Measurements from ENCODE around the gene TMEM91.
"Not testable (repeated sequence)": the region's sequence is repeated elsewhere in the genome, so short reads cannot be mapped to it uniquely, and the experiment has no call there.

The TMEM91 gene

DNA sequence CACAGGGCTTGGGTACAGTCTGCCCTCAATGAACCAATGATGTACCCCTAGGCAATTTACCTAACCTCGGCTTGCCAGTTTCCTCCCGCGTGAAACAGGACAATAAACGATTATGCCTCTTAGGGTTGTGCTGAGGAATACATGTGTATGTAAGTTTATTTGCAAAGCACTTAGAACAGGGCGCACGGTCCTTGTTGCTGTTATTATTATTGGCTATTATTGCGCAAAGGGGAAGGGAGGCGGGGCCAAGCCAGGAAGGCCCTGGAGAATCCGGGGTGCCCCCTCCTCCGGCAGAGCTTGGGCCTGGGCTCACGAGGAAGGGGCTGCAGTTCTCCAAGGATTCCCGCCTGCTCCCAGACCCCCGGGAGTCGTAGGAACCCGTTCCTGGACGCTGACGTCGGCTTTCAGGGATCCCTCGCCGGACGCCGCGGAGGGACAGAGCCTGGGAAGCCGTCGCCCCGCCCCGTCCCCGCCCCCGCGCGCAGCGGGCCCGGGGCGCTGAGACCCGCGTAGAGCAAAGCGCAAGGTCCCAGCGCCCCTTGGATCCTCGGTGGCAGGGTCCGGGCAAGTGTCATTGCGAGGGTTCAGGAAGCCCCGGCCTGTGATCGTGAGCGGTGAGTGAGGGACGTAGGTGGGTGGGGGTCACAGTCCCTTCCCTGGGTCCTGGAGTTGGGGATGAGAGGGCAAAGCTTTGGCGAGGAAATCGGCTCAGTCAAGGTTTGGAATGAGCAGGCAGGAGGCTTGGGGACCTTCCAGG lies at the start of gene TMEM91:
Gene TMEM91, plus strand, starts transcription at position 293 of the 757 bp plus-strand sequence. CDS start 1,777 bp downstream, outside the sequence.
- no peak for DNase-seq (ENCODE audit: low read depth in 2 of 2)

DNA sequence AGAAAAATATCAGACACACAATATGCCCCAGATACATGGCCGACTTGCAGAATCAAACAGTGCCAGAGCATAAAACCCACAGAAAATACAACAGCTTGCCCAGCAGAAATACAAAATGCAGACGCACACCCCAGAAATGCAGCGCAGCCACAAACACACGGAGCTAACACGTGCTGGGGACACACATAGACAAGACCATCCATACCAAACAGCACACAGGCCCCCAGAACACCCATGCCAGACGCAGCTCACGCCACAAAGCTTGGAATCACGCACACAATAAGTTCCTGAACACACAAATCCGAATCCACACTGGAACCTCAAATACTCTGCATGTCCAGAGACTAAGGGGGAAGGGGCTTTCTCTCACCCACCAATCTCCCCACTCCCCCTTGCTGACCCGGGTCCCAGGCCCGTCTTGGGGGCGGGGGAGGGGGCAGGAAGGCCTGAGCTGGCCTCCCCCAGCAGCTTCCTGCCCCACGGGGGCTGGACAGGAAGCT lies 49.2 kb upstream of the TMEM91 start:
- DNase-seq (ENCODE audit: low read depth in 2 of 2), result no peak

GRCh38 chr19:41327576-41328156 lies 48.7 kb upstream of the TMEM91 start:
- peak; percentile 77 to 90 for DNase-seq (ENCODE audit: low read depth in 2 of 2)

- peak in 1 of 2 donors; percentile 50 for DNase-seq (ENCODE audit: low read depth in 2 of 2)
These were observed 48.0 kb upstream of the TMEM91 start for GRCh38 chr19:41328157-41328841.

- DNase-seq (ENCODE audit: low read depth in 2 of 2), result no peak
These were observed 47.5 kb upstream of the TMEM91 start for GRCh38 chr19:41328842-41329225.

- DNase-seq (ENCODE audit: low read depth in 2 of 2), result no peak
These were observed 45.9 kb upstream of the TMEM91 start for GRCh38 chr19:41330481-41330880.

- DNase-seq (ENCODE audit: low read depth in 2 of 2), result no peak
These were observed 45.2 kb upstream of the TMEM91 start for GRCh38 chr19:41330946-41331678.

DNA sequence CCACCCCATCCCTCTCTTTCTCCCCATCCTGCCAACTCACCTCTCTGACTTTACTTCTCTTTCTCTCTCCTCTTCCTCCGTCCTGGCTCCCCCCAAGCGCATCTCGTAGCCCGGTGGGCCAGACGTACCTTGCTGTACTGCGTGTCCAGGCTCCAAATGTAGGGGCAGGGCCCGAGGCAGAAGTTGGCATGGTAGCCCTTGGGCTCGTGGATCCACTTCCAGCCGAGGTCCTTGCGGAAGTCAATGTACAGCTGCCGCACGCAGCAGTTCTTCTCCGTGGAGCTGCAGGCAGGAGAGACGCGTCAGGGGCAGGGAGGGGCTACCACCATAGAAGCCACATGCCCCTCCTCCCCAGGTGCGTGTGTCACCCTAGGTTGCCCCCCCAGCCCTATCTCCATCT lies 44.3 kb upstream of the TMEM91 start:
- DNase-seq (ENCODE audit: low read depth in 2 of 2), result no peak

GRCh38 chr19:41332468-41332867 lies 43.9 kb upstream of the TMEM91 start:
- no peak for DNase-seq (ENCODE audit: low read depth in 2 of 2)

DNA sequence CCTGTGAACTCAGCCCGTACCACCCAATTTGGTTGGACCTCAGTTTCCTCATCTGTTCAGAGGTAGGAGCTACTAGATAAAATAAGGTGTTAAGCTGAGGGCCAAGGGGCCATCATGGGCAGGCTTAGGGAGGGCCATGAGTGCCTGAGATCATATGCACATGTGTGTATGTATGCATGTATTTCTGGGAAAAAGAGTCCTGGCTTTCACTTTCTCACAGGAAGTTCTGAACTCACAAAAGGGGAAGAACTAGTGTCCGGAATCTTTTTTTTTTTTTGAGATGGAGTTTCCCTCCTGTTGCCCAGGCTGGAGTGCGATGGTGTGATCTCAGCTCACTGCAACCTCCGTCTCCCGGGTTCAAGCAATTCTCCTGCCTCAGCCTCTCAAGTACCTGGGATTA lies 41.5 kb upstream of the TMEM91 start:
- DNase-seq (ENCODE audit: low read depth in 2 of 2), result no peak

- no peak for DNase-seq (ENCODE audit: low read depth in 2 of 2)
These were observed 40.9 kb upstream of the TMEM91 start for GRCh38 chr19:41335467-41335866.

DNA sequence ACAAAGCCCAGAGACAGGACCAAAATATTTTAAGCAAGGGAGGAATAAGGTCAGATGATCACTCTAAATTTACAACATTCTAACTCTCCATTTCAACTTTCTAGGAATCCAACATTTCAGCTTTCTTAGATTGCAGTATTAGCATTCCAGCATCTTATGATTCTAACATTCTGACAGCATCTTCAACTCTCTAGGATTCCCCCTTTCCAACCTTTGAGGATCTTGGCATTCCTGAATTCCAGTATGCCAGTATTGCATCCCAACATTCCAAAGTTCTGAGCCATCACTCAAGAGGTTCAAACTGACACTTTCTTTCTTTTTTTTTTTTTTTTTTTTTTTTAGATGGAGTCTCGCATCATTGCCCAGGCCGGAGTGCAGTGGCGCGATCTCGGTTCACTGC lies 36.4 kb upstream of the TMEM91 start:
- no peak for DNase-seq (ENCODE audit: low read depth in 2 of 2)

DNA sequence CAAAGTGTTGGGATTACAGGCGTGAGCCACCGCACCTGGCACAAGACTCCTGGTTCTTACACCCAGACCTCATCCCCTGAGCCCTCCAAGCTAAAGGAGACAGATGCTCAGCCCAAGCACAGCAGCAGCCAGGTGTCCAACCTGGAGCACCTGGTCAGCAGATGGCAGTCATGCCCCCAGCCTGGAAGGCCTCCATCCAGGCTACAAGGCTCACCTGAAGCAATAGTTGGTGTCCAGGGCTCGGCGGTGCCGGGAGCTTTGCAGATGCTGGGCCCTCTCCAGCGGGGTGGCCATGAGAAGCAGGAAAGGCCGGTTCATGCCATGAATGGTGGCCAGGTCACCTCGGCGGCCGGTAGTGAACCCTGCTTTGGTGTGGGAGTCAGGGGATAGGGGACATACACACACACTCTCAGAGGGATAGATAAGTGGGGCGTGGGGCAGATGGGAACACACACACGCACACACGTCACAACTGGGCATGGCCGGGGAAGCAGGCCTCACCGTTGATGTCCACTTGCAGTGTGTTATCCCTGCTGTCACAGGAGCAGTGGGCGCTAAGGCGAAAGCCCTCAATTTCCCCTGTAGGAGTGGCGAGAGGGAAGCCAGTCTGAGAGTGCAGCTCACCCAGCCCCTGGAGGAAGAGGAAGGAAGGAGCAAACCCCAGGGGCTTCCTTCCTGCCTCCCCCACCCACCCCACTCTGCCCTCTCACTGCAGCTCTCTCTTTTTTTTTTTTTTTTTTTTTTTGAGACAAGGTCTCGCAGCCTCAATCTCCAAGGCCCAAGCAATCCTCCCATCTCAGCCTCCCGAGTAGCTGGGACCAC lies 34.5 kb upstream of the TMEM91 start:
- no peak for DNase-seq (ENCODE audit: low read depth in 2 of 2)

- no peak for DNase-seq (ENCODE audit: low read depth in 2 of 2)
These were observed 32.2 kb upstream of the TMEM91 start for GRCh38 chr19:41344162-41344561.

- not testable (repeated sequence) for DNase-seq (ENCODE audit: low read depth in 2 of 2)
These were observed 29.4 kb upstream of the TMEM91 start for GRCh38 chr19:41346916-41347315.

- no peak for DNase-seq (ENCODE audit: low read depth in 2 of 2)
These were observed 25.5 kb upstream of the TMEM91 start for GRCh38 chr19:41350735-41351338.

DNA sequence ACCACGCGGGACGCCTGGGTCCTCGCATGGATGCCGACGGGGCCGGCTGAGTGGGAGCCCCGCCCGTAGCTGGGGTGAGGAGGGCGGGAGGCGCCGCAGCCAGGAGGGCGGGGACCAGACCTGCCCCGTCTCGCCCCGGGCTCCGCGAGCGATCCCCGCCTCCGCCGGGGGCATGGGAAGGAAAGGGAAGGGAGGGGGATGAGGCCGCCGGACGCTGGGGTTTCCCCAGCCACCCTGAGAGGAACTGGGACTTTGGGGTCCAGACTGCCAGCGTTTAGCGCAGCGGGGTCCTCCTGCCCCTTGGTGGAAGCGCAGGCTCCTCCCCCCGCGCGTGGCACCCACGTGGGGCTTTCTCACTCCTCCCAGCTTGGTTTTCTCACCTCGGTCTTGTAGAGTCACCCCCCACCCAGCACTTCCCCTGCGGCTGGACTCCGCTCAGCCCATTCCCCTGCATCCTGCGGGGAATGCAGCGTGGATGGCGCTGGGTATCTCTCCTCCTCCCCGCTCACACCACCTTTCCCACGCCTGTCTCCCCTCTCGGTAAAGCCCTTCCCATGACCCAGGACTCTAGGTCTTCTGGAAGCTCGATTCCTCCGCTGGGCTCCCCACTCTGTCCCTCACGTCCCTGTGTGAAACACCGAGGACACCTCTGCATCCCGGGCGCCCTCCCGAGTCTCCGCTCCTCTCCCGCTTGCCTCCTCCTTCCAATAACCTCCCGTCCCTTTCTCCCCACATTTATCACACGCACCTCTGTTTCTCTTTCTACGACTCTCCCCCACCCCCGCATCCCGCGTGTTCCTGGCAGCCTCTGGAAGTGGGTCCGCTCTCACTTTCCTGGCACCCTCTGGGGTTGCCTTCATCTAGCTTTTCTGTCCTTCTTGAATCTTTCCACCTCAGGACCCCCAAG lies 24.7 kb upstream of the TMEM91 start:
- DNase-seq (ENCODE audit: low read depth in 2 of 2), result peak; percentile 82 to 90

- no peak for DNase-seq (ENCODE audit: low read depth in 2 of 2)
These were observed 24.1 kb upstream of the TMEM91 start for GRCh38 chr19:41352279-41352608.

DNA sequence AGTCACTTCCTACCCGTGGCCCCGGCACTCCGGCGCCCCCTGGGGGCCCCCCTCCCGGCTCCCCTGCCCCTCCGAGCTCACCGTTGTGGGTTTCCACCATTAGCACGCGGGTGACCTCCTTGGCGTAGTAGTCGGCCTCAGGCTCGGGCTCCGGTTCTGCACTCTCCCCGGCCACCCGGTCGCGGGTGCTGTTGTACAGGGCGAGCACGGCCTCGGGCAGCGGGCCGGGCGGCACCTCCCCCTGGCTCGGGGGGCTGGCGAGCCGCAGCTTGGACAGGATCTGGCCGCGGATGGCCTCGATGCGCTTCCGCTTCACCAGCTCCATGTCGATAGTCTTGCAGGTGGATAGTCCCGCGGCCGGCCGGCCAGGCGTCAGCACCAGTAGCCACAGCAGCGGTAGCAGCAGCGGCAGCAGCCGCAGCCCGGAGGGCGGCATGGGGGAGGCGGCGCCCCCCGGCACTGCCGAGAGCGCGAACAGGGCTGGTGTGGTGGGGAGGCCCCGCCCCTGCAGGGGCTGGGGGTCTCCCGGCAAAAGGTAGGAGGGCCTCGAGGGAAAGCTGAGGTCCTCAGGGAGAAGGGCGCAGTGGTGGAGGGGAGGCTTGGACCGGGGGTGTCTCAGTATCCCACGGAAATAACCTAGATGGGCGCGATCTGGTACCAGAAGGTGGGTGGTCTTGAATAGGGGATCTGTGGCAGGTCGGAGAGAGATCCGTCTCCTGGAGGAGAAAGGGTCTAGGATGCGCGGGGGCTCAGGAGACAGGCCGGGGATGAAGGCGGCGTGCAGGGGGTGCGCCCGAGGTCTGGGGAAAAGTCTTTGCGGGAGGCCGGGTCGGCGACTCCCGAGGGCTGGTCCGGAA lies 23.5 kb upstream of the TMEM91 start:
- peak; percentile 58 to 76 for DNase-seq (ENCODE audit: low read depth in 2 of 2)
